Measurements from ENCODE around the gene AQP10.
"Not testable (repeated sequence)": the region's sequence is repeated elsewhere in the genome, so short reads cannot be mapped to it uniquely, and the experiment has no call there.

AQP10 gene

GRCh38 chr1:154328318-154329151 lies 7.6 kb downstream of the AQP10 start:
- Mint-ChIP-seq H3K27me3 (no peaks in the 10 kb centered on the region), H3K27ac (peak overlapping the region; percentile 96), H3K4me1 (ENCODE audit: low read depth) (peaks cover 66% of the 10 kb centered on the region), H3K4me3 (peak overlapping the region; percentile 83), H3K9me3 (ENCODE audit: low read depth) (no peaks in the 10 kb centered on the region), H3K36me3 (peaks cover 11% of the 10 kb centered on the region)

GRCh38 chr1:154329152-154329521 lies 8.2 kb downstream of the AQP10 start:
- H3K4me1 Mint-ChIP-seq (ENCODE audit: low read depth): peaks cover 69% of the 10 kb centered on the region
- H3K27ac Mint-ChIP-seq: peak overlapping the region; percentile 96
- H3K9me3 Mint-ChIP-seq (ENCODE audit: low read depth): no peaks in the 10 kb centered on the region
- peaks cover 13% of the 10 kb centered on the region for H3K36me3 Mint-ChIP-seq
- H3K27me3 Mint-ChIP-seq: no peaks in the 10 kb centered on the region
- peak overlapping the region; percentile 82 for H3K4me3 Mint-ChIP-seq

GRCh38 chr1:154329551-154330131 lies 8.7 kb downstream of the AQP10 start:
- H3K4me3 Mint-ChIP-seq: peak overlapping the region; percentile 82
- peaks cover 13% of the 10 kb centered on the region for H3K36me3 Mint-ChIP-seq

GRCh38 chr1:154330669-154331068 lies 9.8 kb downstream of the AQP10 start:
- H3K4me1 Mint-ChIP-seq (ENCODE audit: low read depth): peaks cover 79% of the 10 kb centered on the region
- no peaks in the 10 kb centered on the region for H3K27me3 Mint-ChIP-seq
- H3K9me3 Mint-ChIP-seq (ENCODE audit: low read depth): no peaks in the 10 kb centered on the region
- H3K27ac Mint-ChIP-seq: peak overlapping the region; percentile 47
- H3K4me3 Mint-ChIP-seq: peak overlapping the region; percentile 82
- H3K36me3 Mint-ChIP-seq: peaks cover 13% of the 10 kb centered on the region

More at GRCh38 chr1:154329551-154330131, 8.7 kb downstream of the AQP10 start:
- H3K4me1 Mint-ChIP-seq (ENCODE audit: low read depth): peaks cover 69% of the 10 kb centered on the region
- H3K9me3 Mint-ChIP-seq (ENCODE audit: low read depth): no peaks in the 10 kb centered on the region
- peak overlapping the region; percentile 96 for H3K27ac Mint-ChIP-seq
- no peaks in the 10 kb centered on the region for H3K27me3 Mint-ChIP-seq

- H3K27ac Mint-ChIP-seq: peak overlapping the region; percentile 97
- no peaks in the 10 kb centered on the region for H3K27me3 Mint-ChIP-seq
- peak overlapping the region; percentile 69 for H3K4me3 Mint-ChIP-seq
- H3K9me3 Mint-ChIP-seq (ENCODE audit: low read depth): no peaks in the 10 kb centered on the region
- H3K36me3 Mint-ChIP-seq: peaks cover 27% of the 10 kb centered on the region
- peaks cover 82% of the 10 kb centered on the region for H3K4me1 Mint-ChIP-seq (ENCODE audit: low read depth)
Measured at GRCh38 chr1:154334079-154335024, 13.5 kb downstream of the AQP10 start.

GRCh38 chr1:154335025-154335714 lies 14.3 kb downstream of the AQP10 start:
- Mint-ChIP-seq H3K36me3 (peaks cover 31% of the 10 kb centered on the region), H3K9me3 (ENCODE audit: low read depth) (no peaks in the 10 kb centered on the region), H3K4me3 (peak overlapping the region; percentile 69), H3K27me3 (no peaks in the 10 kb centered on the region), H3K4me1 (ENCODE audit: low read depth) (peaks cover 82% of the 10 kb centered on the region), H3K27ac (peak overlapping the region; percentile 97)

- Mint-ChIP-seq H3K36me3 (peaks cover 23% of the 10 kb centered on the region), H3K4me3 (peak overlapping the region; percentile 79), H3K27ac (peak overlapping the region; percentile 94), H3K9me3 (ENCODE audit: low read depth) (no peaks in the 10 kb centered on the region), H3K27me3 (no peaks in the 10 kb centered on the region), H3K4me1 (ENCODE audit: low read depth) (peaks cover 83% of the 10 kb centered on the region)
Measured at GRCh38 chr1:154337253-154337894, 16.5 kb downstream of the AQP10 start.

DNA sequence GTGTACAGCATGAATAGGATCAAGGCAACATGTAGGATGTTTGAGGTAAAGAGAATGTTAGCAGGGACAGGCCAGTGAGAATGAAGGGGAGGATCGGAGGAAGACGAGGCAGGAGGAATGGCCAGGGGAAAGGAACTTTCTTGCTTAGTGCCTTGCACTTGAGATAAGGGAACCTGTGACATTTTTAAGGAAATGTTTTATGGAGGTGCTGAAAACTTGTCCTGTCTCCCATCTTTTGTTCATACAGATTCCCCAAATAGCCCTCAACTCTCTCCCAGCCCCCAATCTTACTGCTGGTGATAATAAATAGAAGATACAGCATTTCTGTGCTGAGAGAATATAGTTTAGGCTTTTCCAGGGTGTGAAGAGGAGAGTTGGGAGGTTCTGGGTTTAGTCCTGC lies 18.0 kb downstream of the AQP10 start:
- Mint-ChIP-seq H3K27me3 (no peaks in the 10 kb centered on the region), H3K4me3 (peak overlapping the region; percentile 38), H3K36me3 (peaks cover 29% of the 10 kb centered on the region), H3K4me1 (ENCODE audit: low read depth) (peaks cover 91% of the 10 kb centered on the region), H3K9me3 (ENCODE audit: low read depth) (no peaks in the 10 kb centered on the region), H3K27ac (peak overlapping the region; percentile 77)

GRCh38 chr1:154341366-154341765 lies 20.5 kb downstream of the AQP10 start:
- peaks cover 35% of the 10 kb centered on the region for H3K36me3 Mint-ChIP-seq
- H3K4me1 Mint-ChIP-seq (ENCODE audit: low read depth): peaks cover 93% of the 10 kb centered on the region
- peak overlapping the region; percentile 97 for H3K27ac Mint-ChIP-seq
- H3K27me3 Mint-ChIP-seq; H3K9me3 Mint-ChIP-seq (ENCODE audit: low read depth): not testable (repeated sequence)
- H3K4me3 Mint-ChIP-seq: peak overlapping the region; percentile 35

GRCh38 chr1:154342132-154342531 lies 21.2 kb downstream of the AQP10 start:
- H3K36me3 Mint-ChIP-seq: peaks cover 35% of the 10 kb centered on the region
- peak overlapping the region; percentile 97 for H3K27ac Mint-ChIP-seq
- peaks cover 96% of the 10 kb centered on the region for H3K4me1 Mint-ChIP-seq (ENCODE audit: low read depth)

GRCh38 chr1:154342836-154343472 lies 22.1 kb downstream of the AQP10 start:
- H3K36me3 Mint-ChIP-seq: peaks cover 30% of the 10 kb centered on the region
- no peaks in the 10 kb centered on the region for H3K9me3 Mint-ChIP-seq (ENCODE audit: low read depth)
- H3K4me1 Mint-ChIP-seq (ENCODE audit: low read depth): peaks cover 95% of the 10 kb centered on the region
- peak overlapping the region; percentile 97 for H3K27ac Mint-ChIP-seq
- H3K27me3 Mint-ChIP-seq: no peaks in the 10 kb centered on the region
- peak overlapping the region; percentile 85 for H3K4me3 Mint-ChIP-seq

More at GRCh38 chr1:154342132-154342531, 21.2 kb downstream of the AQP10 start:
- Mint-ChIP-seq H3K27me3 (no peaks in the 10 kb centered on the region), H3K4me3 (peak overlapping the region; percentile 85), H3K9me3 (ENCODE audit: low read depth) (no peaks in the 10 kb centered on the region)

DNA sequence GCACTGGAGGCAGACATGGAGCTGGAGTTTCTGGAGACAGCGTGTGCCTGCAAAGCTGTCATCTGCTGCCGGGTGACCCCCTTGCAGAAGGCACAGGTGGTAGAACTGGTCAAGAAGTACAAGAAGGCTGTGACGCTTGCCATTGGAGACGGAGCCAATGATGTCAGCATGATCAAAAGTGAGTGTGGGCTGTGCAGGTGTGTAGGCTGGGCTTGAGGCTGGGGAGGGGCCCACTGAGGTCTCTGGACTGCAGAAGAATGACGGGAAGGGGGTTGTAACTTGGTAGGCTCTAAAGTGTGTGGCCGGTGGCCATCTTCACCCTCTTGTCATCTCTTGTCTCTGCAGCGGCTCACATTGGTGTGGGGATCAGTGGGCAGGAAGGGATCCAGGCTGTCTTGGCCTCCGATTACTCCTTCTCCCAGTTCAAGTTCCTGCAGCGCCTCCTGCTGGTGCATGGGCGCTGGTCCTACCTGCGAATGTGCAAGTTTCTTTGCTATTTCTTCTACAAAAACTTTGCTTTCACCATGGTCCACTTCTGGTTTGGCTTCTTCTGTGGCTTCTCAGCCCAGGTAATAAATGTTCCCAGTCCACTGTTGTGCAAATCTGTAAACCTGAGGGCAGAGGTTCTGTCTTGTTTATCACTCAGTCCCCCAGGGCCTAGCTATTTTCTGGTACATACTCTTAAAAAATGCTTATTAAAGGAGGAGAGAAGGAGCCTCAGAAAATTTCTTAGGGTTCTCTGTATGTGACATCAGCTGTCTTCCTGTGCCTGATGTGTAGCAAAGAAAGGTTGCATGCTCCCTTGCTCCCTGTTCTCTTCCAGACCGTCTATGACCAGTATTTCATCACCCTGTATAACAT lies 24.3 kb downstream of the AQP10 start:
- H3K4me1 Mint-ChIP-seq (ENCODE audit: low read depth): peaks cover 84% of the 10 kb centered on the region
- H3K4me3 Mint-ChIP-seq: peak overlapping the region; percentile 85

More for the DNA sequence above, 24.3 kb downstream of the AQP10 start:
- peak overlapping the region; percentile 82 for H3K27ac Mint-ChIP-seq
- peaks cover 23% of the 10 kb centered on the region for H3K36me3 Mint-ChIP-seq
- no peaks in the 10 kb centered on the region for H3K27me3 Mint-ChIP-seq
- H3K9me3 Mint-ChIP-seq (ENCODE audit: low read depth): no peaks in the 10 kb centered on the region
